ENCODE results near the gene TARBP1. TPM values are rescaled to one million over a fixed set of nuclear protein-coding genes. Genes with fewer than 3 reads are reported as not detected.

The TARBP1 gene
- total and polyA plus RNA-seq, 2 donors (not counting 1 experiment from before 2014, with no cell fraction given) = 35.4 to 71.5 TPM

DNA sequence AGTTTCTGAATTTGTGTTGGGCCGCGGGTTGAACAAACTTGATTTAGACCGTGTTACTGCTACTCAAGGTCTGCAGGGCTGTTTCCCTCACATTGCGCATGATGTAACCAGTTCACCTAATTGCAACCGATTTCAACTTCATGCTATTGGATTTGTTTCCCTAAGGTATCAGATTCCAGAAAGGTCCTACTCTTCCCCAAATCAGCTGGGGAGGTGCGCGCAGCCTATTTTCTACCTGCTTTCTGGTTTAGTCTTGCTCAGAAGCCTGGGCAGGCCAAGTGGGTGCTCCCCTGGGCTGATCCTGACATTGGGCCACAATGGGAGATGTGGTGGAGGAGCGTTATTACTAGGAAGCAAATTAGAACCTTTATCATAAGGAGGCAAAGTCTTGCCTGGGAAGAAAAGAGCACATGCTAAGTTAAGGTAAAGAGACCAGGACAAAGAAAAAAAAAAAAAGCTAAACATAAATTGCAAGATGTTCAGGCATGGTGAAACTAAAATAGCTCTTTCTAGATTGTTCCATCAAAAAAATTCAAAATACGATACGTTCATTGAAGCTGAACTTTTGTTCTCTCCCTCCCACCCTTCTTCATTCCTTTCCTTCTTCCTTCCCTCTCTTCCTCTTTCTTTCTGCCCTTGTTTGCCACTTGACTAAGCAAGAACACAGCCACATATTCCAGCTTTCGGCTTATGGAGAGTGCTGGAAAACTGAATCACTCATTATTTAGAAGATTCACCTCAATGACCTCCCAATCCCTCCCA lies 28.8 kb upstream of the TARBP1 start:
- 87% methylated on average over 8 of the region's 11 CpGs for WGBS (ENCODE audit: insufficient coverage)
- Mint-ChIP-seq H3K9me3 (ENCODE audit: insufficient read depth) (no peaks in the 10 kb centered on the region), H3K27ac (no peak overlapping the region), H3K27me3 (no peaks in the 10 kb centered on the region), H3K4me3 (no peak overlapping the region), H3K4me1 (peaks cover 4% of the 10 kb centered on the region)
- Histone ChIP-seq H3K79me2 (ENCODE audit: control insufficient read depth, insufficient read depth, low read length) (no peaks in the 10 kb centered on the region), H3K9me3 (ENCODE audit: control extremely low read depth in 1 of 3, control insufficient read depth in 2 of 3, insufficient read depth in 1 of 3, low read length in 2 of 3) (peaks cover 0 to 5% (median 0%) of the 10 kb centered on the region in 3 donors), H3K27me3 (replicated peaks in 1 of 4; ENCODE audit: control extremely low read depth in 1 of 4, control insufficient read depth in 3 of 4, insufficient read depth in 4 of 4, low read length in 3 of 4) (no peaks in the 10 kb centered on the region), H3K4me2 (replicated peaks; ENCODE audit: low read depth, low read length, poor library complexity, severe bottlenecking) (no peak overlapping the region), H3K4me1 (ENCODE audit: control insufficient read depth in 2 of 2, insufficient read depth in 2 of 2, low read length in 2 of 2) (peaks cover 0 to 4% of the 10 kb centered on the region in 2 donors), H3K36me3 (replicated peaks in 1 of 2; ENCODE audit: control extremely low read depth in 1 of 2, control insufficient read depth in 1 of 2, extremely low read depth in 1 of 2, insufficient read depth in 2 of 2, low read length in 1 of 2) (no peaks in the 10 kb centered on the region), H2AFZ (ENCODE audit: insufficient read depth, low read depth, low read length, poor library complexity, severe bottlenecking) (no peak overlapping the region), H3K9ac (ENCODE audit: low read length) (no peak overlapping the region), H3K27ac (ENCODE audit: low read length in 2 of 2) (no peak overlapping the region), H3K4me3 (ENCODE audit: control extremely low read depth in 1 of 5, extremely low read depth in 1 of 5, insufficient read depth in 1 of 5, low read depth in 2 of 5, low read length in 4 of 5) (no peak overlapping the region), H4K20me1 (ENCODE audit: control insufficient read depth, insufficient read depth, low read length, poor library complexity, severe bottlenecking) (no peaks in the 10 kb centered on the region)
- ATAC-seq (ENCODE audit: low read depth) (no peak), DNase-seq (no peak)
- intact Hi-C loops (cut with micrococcal nuclease) = no loop called here
- ChIA-PET POLR2A (no interaction called here), CTCF (interaction anchor here (1.2 to 1.4 kb wide), 2 partner anchors 8 to 588 kb away, joined by 3 to 4 read pairs; no protein-coding TSS in a partner anchor)
- no peak for TF ChIP-seq EZH2 (IDR thresholded peaks at IDR 0.05; ENCODE audit: borderline replicate concordance, insufficient read depth, low read depth, low read length, poor library complexity, severe bottlenecking)
- no peak for TF ChIP-seq CTCF (IDR thresholded peaks at IDR 0.05)

- ATAC-seq (ENCODE audit: low read depth) = no peak
These were observed 28.1 kb upstream of the TARBP1 start for GRCh38 chr1:234507089-234507488.

More at GRCh38 chr1:234507089-234507488, 28.1 kb upstream of the TARBP1 start:
- H3K4me3 Mint-ChIP-seq = no peak overlapping the region
- peaks cover 1% of the 10 kb centered on the region for H3K4me1 Mint-ChIP-seq
- WGBS (ENCODE audit: insufficient coverage) = no CpG with 5 or more reads among the region's 2 CpGs
- TF ChIP-seq CTCF (IDR thresholded peaks at IDR 0.05) = no peak
- no peak for TF ChIP-seq EZH2 (IDR thresholded peaks at IDR 0.05; ENCODE audit: borderline replicate concordance, insufficient read depth, low read depth, low read length, poor library complexity, severe bottlenecking)
- H3K27ac Mint-ChIP-seq = no peak overlapping the region
- H3K9ac ChIP-seq (ENCODE audit: low read length) = no peak overlapping the region
- no peaks in the 10 kb centered on the region for H3K9me3 Mint-ChIP-seq (ENCODE audit: insufficient read depth)
- H4K20me1 ChIP-seq (ENCODE audit: control insufficient read depth, insufficient read depth, low read length, poor library complexity, severe bottlenecking) = no peaks in the 10 kb centered on the region
- no peaks in the 10 kb centered on the region for H3K36me3 ChIP-seq (replicated peaks in 1 of 2; ENCODE audit: control extremely low read depth in 1 of 2, control insufficient read depth in 1 of 2, extremely low read depth in 1 of 2, insufficient read depth in 2 of 2, low read length in 1 of 2)
- no peaks in the 10 kb centered on the region for H3K79me2 ChIP-seq (ENCODE audit: control insufficient read depth, insufficient read depth, low read length)
- no peak overlapping the region for H3K4me2 ChIP-seq (replicated peaks; ENCODE audit: low read depth, low read length, poor library complexity, severe bottlenecking)
- H3K27me3 Mint-ChIP-seq = no peaks in the 10 kb centered on the region
- no peak for DNase-seq
- intact Hi-C loops (cut with micrococcal nuclease) = no loop called here
- H3K9me3 ChIP-seq (ENCODE audit: control extremely low read depth in 1 of 3, control insufficient read depth in 2 of 3, insufficient read depth in 1 of 3, low read length in 2 of 3) = peaks cover 0 to 5% (median 0%) of the 10 kb centered on the region in 3 donors
- H3K4me3 ChIP-seq (ENCODE audit: control extremely low read depth in 1 of 5, extremely low read depth in 1 of 5, insufficient read depth in 1 of 5, low read depth in 2 of 5, low read length in 4 of 5) = no peak overlapping the region
- no peaks in the 10 kb centered on the region for H3K27me3 ChIP-seq (replicated peaks in 1 of 4; ENCODE audit: control extremely low read depth in 1 of 4, control insufficient read depth in 3 of 4, insufficient read depth in 4 of 4, low read length in 3 of 4)
- H3K4me1 ChIP-seq (ENCODE audit: control insufficient read depth in 2 of 2, insufficient read depth in 2 of 2, low read length in 2 of 2) = no peaks in the 10 kb centered on the region
- H3K27ac ChIP-seq (ENCODE audit: low read length in 2 of 2) = no peak overlapping the region
- H2AFZ ChIP-seq (ENCODE audit: insufficient read depth, low read depth, low read length, poor library complexity, severe bottlenecking) = no peak overlapping the region
- CTCF ChIA-PET = interaction anchor here (1.2 to 1.4 kb wide), 2 partner anchors 8 to 589 kb away, joined by 3 to 4 read pairs; no protein-coding TSS in a partner anchor
- POLR2A ChIA-PET = no interaction called here
